Hematopoietic multipotent progenitor cell treated with erythropoietin and hydrocortisone succinate and interleukin-3 and kit ligand, for 8 days (in vitro differentiated cells): ENCODE data around the gene TAS2R46.

Experiments
- DNase-seq: peaks from one replicate; pipeline ENCODE4 v3.0.0-alpha.2; 2015

The TAS2R46 gene

DNA sequence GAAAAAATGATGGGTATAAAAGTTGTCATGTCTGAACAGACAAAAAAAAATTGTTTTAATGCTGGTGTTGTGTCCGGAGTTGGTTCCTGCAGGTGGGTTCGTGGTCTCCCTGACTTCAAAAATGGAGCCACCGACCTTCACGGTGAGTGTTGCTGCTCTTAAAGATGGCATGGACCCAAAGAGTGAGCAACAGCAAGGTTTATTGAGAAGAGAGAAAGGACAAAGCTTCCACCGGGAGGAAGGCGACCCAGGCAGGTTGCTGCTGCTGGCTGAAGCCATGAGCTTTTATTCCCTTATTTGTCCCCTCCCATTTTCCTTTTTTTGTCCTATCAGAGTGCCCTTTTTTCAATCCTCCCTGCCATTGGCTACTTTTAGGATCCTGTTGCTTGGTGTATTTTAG, 30.8 kb downstream of the TAS2R46 start, which contains the start of gene TAS2R31:
Gene TAS2R31, minus strand, starts transcription at position 101 of the 400 bp plus-strand sequence. Its CDS starts 72 bp downstream, at position 29.
- no peak for DNase-seq

DNA sequence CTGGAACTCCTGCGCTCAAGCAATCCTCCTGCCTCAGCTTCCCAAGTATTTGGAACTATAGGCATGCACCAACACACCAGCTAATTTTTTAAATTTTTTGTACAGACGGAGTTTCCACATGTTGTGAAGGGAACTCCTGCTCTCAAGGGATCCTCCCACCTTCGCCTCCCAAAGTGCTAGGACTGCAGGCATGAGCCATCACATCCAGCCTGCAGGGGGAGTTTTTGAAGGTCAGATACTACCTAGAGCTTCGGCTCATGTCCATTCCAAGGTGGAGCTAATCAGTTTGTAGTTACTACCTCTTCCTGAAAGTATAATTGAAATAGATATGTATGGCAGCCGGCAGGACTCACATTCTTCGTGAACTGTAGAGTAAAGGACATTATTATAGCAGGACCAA, 36.0 kb downstream of the TAS2R46 start:
- peak; percentile 9 for DNase-seq

DNA sequence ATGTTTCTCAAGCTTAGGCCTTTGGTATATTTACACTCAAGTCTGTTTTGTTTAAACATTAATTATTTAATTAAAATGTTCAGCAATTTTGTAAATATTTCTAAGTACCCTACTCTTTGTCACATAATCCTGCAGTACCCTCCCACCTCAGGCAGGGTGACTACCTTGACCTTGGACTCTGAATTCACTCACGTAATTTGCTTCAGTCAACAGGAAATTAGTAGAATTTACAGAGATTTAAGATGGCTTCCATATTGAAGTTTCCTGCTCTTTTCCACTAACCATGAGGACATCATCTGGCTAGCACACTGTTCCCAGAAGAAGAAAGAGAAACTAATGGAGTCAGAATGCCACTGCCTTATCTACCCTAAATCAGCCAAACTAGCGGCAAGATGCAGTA, 38.7 kb downstream of the TAS2R46 start:
- no peak for DNase-seq

DNA sequence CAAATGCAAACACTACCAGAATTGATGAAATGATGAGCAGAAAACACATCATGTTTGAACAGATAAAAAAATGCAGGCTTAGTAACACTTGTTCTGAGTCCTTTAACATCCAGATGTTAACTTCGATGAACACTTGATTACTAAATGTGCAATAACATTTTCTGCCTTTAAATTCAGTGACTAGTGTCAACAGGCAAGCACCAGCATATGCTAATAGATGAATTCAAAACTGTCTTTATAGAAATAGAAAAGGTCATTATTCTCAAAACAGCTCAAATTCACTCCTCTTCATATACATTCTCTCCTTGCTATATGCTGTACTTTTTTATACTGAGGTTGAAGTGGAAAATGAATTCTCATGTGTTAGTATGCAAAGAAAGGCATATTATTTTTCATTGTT, 39.6 kb downstream of the TAS2R46 start, which contains the start of gene TAS2R19:
Gene TAS2R19, minus strand, starts transcription at position 101 of the 400 bp plus-strand sequence. Its CDS starts 49 bp downstream, at position 52.
- DNase-seq, result no peak

DNA sequence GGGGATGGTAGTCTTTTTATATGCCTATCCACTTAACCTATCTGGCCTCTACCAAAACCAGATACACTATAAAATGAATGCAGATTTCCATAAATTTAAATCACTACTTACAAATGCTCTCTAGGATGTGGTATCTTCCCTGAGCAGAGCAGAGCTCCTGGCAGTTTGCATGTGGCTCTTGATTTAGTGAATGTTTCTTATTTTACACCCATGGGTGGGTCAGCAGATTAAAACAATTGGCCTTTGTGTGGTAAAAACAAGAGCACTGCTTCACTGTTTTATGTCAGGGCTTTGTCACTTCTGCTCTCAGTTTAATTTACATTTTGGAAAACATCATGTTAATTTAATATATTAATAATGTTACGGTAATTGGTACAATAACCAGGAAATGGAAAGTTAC, 45.2 kb downstream of the TAS2R46 start:
- no peak for DNase-seq

DNA sequence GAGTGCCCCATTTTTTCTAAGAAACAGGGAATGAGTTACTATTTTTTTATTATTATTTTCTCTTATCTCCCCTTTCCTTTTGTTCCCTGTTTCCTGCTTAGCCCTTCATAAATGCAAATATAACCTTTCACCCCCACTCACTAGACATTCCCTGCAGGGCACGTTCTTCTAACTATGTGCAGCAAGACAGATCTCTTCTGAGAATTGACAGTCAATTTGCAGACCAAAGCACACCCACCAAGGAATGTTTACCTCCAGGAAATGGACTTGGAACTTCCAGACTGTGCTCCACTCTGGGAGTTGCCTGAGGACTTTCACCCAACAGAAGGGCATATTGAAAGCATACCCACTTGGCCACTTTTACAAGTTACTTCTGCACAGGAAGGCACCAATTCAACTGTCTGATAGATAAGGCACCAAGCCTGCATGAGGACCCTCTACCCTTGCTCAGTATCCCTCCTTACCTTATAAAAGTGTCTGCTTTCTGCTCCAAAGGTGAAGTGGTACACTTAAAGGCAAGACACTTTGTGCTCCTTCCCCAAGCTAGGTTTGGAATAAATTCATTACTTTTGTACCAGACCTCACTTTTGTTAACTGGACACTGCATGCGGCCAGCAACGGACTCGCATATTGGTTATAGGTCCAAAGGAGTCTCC, 46.2 kb downstream of the TAS2R46 start:
- DNase-seq, result no peak

DNA sequence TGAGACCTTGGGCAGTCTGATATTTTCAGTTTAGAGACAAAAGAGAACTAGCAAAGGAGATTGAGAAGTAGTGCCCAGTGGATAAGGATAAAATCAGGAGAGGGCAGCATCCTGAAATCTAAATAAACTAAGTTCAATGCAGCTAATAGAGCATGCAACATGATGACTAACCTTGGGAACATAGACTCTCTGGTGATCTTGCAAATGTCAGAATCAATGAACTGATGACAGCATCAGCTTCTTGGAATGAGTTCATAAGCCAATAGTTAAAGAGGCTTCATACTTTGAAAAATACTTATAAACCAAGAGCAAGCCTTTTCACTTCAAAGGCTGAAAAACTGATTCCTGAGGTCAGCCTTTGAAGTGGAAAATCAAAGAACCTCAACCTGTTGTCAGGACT, 47.9 kb downstream of the TAS2R46 start:
- no peak for DNase-seq
